Chondrocyte (in vitro differentiated cells): ENCODE results near the gene TFAP2A. TPM values are rescaled to one million over a fixed set of nuclear protein-coding genes. Genes with fewer than 3 reads are reported as not detected.

Experiments
- DNase-seq: peaks from one replicate; pipeline ENCODE4 v3.0.0; 2021; ENCODE audit warnings: mixed read lengths, low spot score
- H3K27ac Mint-ChIP-seq: one replicate; pipeline ENCODE4 v1.8.0; 2021; ENCODE audit warnings: mild to moderate bottlenecking, moderate library complexity, mixed read lengths; ENCODE audit not compliant: unreplicated experiment
- H3K27me3 Mint-ChIP-seq: 2 replicates; pipeline ENCODE4 v1.8.0; 2021; ENCODE audit warnings: low read depth, mixed read lengths
- H3K36me3 Mint-ChIP-seq: 2 replicates; pipeline ENCODE4 v1.8.0; 2021; ENCODE audit warnings: low read depth, mixed read lengths
- H3K4me1 Mint-ChIP-seq: 2 replicates; pipeline ENCODE4 v1.8.0; 2021; ENCODE audit warnings: low read depth, mild to moderate bottlenecking, mixed read lengths
- H3K4me3 Mint-ChIP-seq: one replicate; pipeline ENCODE4 v1.8.0; 2021; ENCODE audit warnings: mild to moderate bottlenecking, moderate library complexity, mixed read lengths; ENCODE audit not compliant: unreplicated experiment
- H3K9me3 Mint-ChIP-seq: 2 replicates; pipeline ENCODE4 v1.8.0; 2021; ENCODE audit warnings: low read depth, mixed read lengths
- CTCF ChIP-seq: fragments of 200-600 bp; sonication (generic); IDR thresholded peaks from 2 replicates; pipeline ENCODE4 v1.5.0; 2021; ENCODE audit warnings: antibody characterized with exemption, mild to moderate bottlenecking, moderate library complexity
- total RNA-seq: library from RNA; stranded (reverse); gene quantifications from 3 replicates; pipeline ENCODE4 v1.2.1, GENCODE V29; 2021

TFAP2A gene
- total RNA-seq, 1 donor from 2014 or later, result 1.4 TPM

- DNase-seq, result no peak
- Mint-ChIP-seq H3K27ac (no peak overlapping the region), H3K4me3 (no peak overlapping the region), H3K36me3 (no peaks in the 10 kb centered on the region), H3K4me1 (peaks cover 9% of the 10 kb centered on the region), H3K27me3 (no peaks in the 10 kb centered on the region), H3K9me3 (no peaks in the 10 kb centered on the region)
- TF ChIP-seq CTCF, result no peak
These were observed 41.1 kb downstream of the TFAP2A start for GRCh38 chr6:10373642-10374359.

GRCh38 chr6:10369896-10370295 is 45.0 kb downstream of the TFAP2A start:
- no peak for DNase-seq
- Mint-ChIP-seq H3K27me3 (no peaks in the 10 kb centered on the region), H3K36me3 (no peaks in the 10 kb centered on the region), H3K9me3 (peaks cover 6% of the 10 kb centered on the region), H3K4me1 (peaks cover 9% of the 10 kb centered on the region), H3K27ac (no peak overlapping the region), H3K4me3 (no peak overlapping the region)
- no peak for TF ChIP-seq CTCF

DNA sequence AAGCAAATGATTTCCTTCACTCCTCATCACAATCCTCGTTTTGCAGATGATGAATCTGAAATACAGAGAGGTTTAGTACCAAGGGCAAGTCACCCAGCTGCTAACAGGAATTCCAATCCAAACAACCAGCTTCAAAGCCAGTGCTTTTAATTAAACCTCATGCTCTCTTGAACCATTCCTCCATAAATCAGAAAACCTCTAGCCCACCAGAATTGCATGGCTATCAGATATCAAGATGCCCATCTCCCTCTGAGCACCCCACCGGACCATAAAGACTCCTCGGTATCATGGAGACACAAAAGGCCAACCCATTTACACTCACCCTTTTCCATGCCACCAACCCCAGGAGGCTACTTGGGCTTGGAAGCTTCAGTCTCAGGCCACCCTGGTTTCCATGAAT is 46.0 kb downstream of the TFAP2A start:
- Mint-ChIP-seq H3K9me3 (peaks cover 16% of the 10 kb centered on the region), H3K4me3 (no peak overlapping the region), H3K4me1 (peaks cover 4% of the 10 kb centered on the region), H3K36me3 (peaks cover 3% of the 10 kb centered on the region), H3K27me3 (no peaks in the 10 kb centered on the region), H3K27ac (no peak overlapping the region)
- no peak for DNase-seq
- no peak for TF ChIP-seq CTCF

DNA sequence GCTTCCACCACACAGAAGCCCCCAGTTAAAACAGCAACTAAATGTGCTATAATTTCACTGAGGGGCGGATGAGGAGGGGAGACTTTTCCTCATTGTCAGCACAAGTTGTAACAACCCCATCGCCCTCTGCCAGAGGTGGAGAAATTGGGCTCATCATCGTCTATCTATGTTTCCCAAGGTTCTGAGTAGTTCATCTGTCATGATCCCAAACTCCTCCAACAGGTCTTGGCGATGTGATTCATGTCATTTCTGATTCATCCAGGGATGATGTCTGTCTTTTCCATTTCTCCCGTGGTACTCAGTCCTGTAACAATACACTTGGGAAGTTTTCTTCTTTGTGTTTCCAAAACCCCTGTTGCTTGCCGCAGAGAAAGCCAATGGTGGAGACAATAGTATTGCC is 51.0 kb downstream of the TFAP2A start:
- DNase-seq, result no peak
- Mint-ChIP-seq H3K36me3 (peaks cover 3% of the 10 kb centered on the region), H3K4me1 (no peaks in the 10 kb centered on the region), H3K27ac (no peak overlapping the region), H3K4me3 (no peak overlapping the region), H3K9me3 (peaks cover 16% of the 10 kb centered on the region), H3K27me3 (no peaks in the 10 kb centered on the region)
- no peak for TF ChIP-seq CTCF

DNA sequence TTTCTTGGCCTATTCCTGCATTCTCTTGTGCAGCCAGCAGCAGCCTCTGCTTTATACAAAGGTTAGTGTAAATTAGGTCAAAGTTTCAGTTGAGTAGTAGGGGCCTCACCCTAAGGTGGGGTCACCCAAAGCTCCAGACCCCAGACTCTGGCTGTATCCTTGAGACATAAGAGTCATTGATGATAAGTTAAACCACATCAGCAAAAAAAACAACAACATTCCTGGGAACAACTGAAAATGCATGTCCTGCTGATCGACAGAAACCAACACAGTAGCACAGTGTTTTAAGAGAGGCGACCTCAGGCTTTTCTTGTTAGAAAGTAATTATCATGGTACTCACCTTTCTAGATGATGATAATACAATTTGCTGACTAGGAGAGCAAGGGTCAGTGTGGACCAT is 52.6 kb downstream of the TFAP2A start:
- Mint-ChIP-seq H3K27ac (no peak overlapping the region), H3K9me3 (peaks cover 16% of the 10 kb centered on the region), H3K4me3 (no peak overlapping the region), H3K4me1 (no peaks in the 10 kb centered on the region), H3K27me3 (no peaks in the 10 kb centered on the region), H3K36me3 (peaks cover 3% of the 10 kb centered on the region)
- no peak for TF ChIP-seq CTCF
- DNase-seq, result no peak
